DND-41 (cell line): ENCODE data around the gene AUTS2.

Experiments used
- ATAC-seq: fragments of 200-7000 bp; cut with Tn5 transposase; 3 replicates; pipeline ENCODE4 v1.9.1; 2021; ENCODE audit warnings: low read depth; ENCODE audit not compliant: insufficient read depth
- DNase-seq: peaks from one replicate; pipeline ENCODE4 v3.0.0-alpha.2; 2020
- H2AFZ ChIP-seq: 2 replicates; pipeline ENCODE4 v1.6.0; 2012; ENCODE audit warnings: low read depth, low read length
- H3K27ac ChIP-seq: 2 replicates; pipeline ENCODE4 v1.5.1; 2012; ENCODE audit warnings: low read length, inconsistent platforms
- H3K27me3 ChIP-seq: fragments of 200-600 bp; sonication (generic); 2 replicates; pipeline ENCODE4 v1.6.0; 2012; ENCODE audit warnings: low read length, mild to moderate bottlenecking, inconsistent platforms; ENCODE audit not compliant: insufficient read depth, poor library complexity
- H3K36me3 ChIP-seq: 2 replicates; pipeline ENCODE4 v1.5.1; 2012; ENCODE audit warnings: low read length, inconsistent platforms; ENCODE audit not compliant: insufficient read depth
- H3K4me1 ChIP-seq: 2 replicates; pipeline ENCODE4 v1.5.1; 2012; ENCODE audit warnings: mild to moderate bottlenecking, low read length; ENCODE audit not compliant: insufficient read depth
- H3K4me2 ChIP-seq: 2 replicates; pipeline ENCODE4 v1.6.0; 2012; ENCODE audit warnings: mild to moderate bottlenecking, moderate library complexity, low read length, inconsistent platforms; ENCODE audit not compliant: insufficient read depth
- H3K4me3 ChIP-seq, 2 experiments: fragments of 200-600 bp in 1 of 2; shearing (Covaris generic) in 1 of 2; 2 replicates each; pipeline ENCODE4 v1.5.1; 2012 to 2016; ENCODE audit warnings: inconsistent platforms in 2 of 2, low read length in 2 of 2, mild to moderate bottlenecking in 2 of 2, low read depth in 1 of 2, moderate library complexity in 1 of 2
- H3K79me2 ChIP-seq: 2 replicates; pipeline ENCODE4 v1.6.0; 2012; ENCODE audit warnings: low read length, inconsistent platforms; ENCODE audit not compliant: insufficient read depth
- H3K9ac ChIP-seq: 2 replicates; pipeline ENCODE4 v1.6.0; 2012; ENCODE audit warnings: low read depth, mild to moderate bottlenecking, inconsistent platforms, low read length, moderate library complexity
- H3K9me3 ChIP-seq: 2 replicates; pipeline ENCODE4 v1.5.1; 2012; ENCODE audit warnings: low read length, moderate library complexity, mild to moderate bottlenecking, inconsistent platforms; ENCODE audit not compliant: insufficient read depth, severe bottlenecking
- H4K20me1 ChIP-seq: 2 replicates; pipeline ENCODE4 v1.6.0; 2012; ENCODE audit warnings: low read length; ENCODE audit not compliant: insufficient read depth
- EZH2 ChIP-seq: IDR thresholded peaks from 3 replicates; pipeline ENCODE4 v1.6.1; 2012; ENCODE audit warnings: borderline replicate concordance, low read depth, mild to moderate bottlenecking, moderate library complexity, low read length, inconsistent platforms; ENCODE audit not compliant: severe bottlenecking
- TF ChIP-seq, protein P1 (sequence below): IDR thresholded peaks from 2 replicates; pipeline ENCODE4 v1.5.1; 2012; ENCODE audit warnings: borderline replicate concordance, low read length, moderate library complexity, mild to moderate bottlenecking; ENCODE audit not compliant: poor library complexity, severe bottlenecking; ENCODE audit errors: extremely low read depth

AUTS2 gene

DNA sequence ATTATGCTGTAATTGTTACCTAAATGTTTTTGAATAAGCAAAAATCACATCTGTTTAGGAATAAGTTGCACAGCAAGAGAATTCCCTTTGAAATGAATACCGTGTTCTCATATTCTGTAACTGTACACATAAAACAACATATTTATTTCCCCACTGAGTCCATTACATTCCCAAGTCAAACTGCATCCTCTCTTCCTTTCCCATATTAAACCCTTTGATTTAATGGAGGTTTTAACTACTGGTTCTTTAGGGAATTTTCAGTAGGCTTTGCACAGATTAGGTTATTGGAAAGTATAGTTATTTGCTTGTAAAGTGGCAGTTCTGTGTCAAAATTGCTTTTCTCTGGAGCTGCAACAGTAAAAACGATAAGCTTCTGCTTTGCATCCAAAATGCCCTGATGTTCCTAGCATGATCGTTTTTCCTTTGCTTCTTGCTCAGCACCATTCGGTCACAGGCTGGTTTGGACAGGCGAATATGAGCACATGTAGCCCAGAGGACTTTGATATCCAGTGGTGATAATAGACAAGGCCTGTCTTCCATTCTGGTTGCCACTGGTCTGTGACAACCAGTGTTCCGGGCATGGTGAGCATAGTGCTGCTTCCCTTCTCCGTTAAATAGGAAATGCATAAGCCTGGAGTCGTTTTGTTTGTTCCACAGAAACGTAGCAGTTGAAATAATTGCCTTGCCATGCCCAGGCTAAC lies 696.1 kb downstream of the AUTS2 start:
- DNase-seq (no peak), ATAC-seq (no peak)
- Histone ChIP-seq H3K27ac (no peak overlapping the region), H4K20me1 (no peaks in the 10 kb centered on the region), H3K27me3 (no peaks in the 10 kb centered on the region), H3K79me2 (no peaks in the 10 kb centered on the region), H3K36me3 (no peaks in the 10 kb centered on the region), H2AFZ (no peak overlapping the region), H3K4me1 (no peaks in the 10 kb centered on the region), H3K4me3 (no peak overlapping the region), H3K9ac (no peak overlapping the region), H3K9me3 (no peaks in the 10 kb centered on the region), H3K4me2 (no peak overlapping the region)
- TF ChIP-seq, protein P1, sequence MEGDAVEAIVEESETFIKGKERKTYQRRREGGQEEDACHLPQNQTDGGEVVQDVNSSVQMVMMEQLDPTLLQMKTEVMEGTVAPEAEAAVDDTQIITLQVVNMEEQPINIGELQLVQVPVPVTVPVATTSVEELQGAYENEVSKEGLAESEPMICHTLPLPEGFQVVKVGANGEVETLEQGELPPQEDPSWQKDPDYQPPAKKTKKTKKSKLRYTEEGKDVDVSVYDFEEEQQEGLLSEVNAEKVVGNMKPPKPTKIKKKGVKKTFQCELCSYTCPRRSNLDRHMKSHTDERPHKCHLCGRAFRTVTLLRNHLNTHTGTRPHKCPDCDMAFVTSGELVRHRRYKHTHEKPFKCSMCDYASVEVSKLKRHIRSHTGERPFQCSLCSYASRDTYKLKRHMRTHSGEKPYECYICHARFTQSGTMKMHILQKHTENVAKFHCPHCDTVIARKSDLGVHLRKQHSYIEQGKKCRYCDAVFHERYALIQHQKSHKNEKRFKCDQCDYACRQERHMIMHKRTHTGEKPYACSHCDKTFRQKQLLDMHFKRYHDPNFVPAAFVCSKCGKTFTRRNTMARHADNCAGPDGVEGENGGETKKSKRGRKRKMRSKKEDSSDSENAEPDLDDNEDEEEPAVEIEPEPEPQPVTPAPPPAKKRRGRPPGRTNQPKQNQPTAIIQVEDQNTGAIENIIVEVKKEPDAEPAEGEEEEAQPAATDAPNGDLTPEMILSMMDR: no peak
- TF ChIP-seq EZH2: no peak

GRCh38 chr7:70298780-70299471 lies 700.7 kb downstream of the AUTS2 start:
- Histone ChIP-seq H3K9ac (no peak overlapping the region), H3K9me3 (no peaks in the 10 kb centered on the region), H2AFZ (no peak overlapping the region), H3K27me3 (no peaks in the 10 kb centered on the region), H3K4me3 (no peak overlapping the region), H3K27ac (no peak overlapping the region), H3K79me2 (no peaks in the 10 kb centered on the region), H3K4me1 (peaks cover 30% of the 10 kb centered on the region), H3K36me3 (no peaks in the 10 kb centered on the region), H4K20me1 (no peaks in the 10 kb centered on the region), H3K4me2 (no peak overlapping the region)
- DNase-seq (no peak), ATAC-seq (no peak)
- TF ChIP-seq, protein P1: no peak
- TF ChIP-seq EZH2: no peak

DNA sequence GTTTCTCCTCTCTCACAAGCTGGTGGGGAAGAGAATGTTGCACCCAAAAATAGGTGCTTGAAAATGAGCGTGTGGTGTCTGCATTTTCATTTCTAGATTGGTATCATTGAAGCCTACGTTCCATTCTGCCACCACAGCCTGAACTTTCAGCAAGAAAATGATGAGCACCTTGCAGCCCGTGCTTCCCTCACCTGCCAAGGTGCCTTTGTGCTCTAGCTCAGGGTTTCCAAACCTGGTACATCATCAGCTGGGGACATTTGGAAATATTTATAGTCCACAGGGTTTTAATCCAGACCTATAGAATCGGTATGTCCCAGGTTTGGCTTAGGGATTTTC lies 701.2 kb downstream of the AUTS2 start:
- TF ChIP-seq EZH2: no peak
- TF ChIP-seq, protein P1: no peak
- no peaks in the 10 kb centered on the region for H3K9me3 ChIP-seq
- no peaks in the 10 kb centered on the region for H3K27me3 ChIP-seq
- no peaks in the 10 kb centered on the region for H4K20me1 ChIP-seq
- H2AFZ ChIP-seq: no peak overlapping the region
- DNase-seq (no peak), ATAC-seq (no peak)
- H3K9ac ChIP-seq: no peak overlapping the region
- H3K27ac ChIP-seq: no peak overlapping the region
- no peaks in the 10 kb centered on the region for H3K79me2 ChIP-seq
- no peak overlapping the region for H3K4me2 ChIP-seq
- no peaks in the 10 kb centered on the region for H3K36me3 ChIP-seq
- H3K4me1 ChIP-seq: peaks cover 31% of the 10 kb centered on the region
- no peak overlapping the region for H3K4me3 ChIP-seq
